ENCODE measurements around the gene NAV2. TPM values are rescaled to one million over a fixed set of nuclear protein-coding genes. Genes with fewer than 3 reads are reported as not detected.
"Not testable (repeated sequence)": the region's sequence is repeated elsewhere in the genome, so short reads cannot be mapped to it uniquely, and the experiment has no call there.

The NAV2 gene
- total RNA-seq, 2 experiments from 2014 or later = 0.23 to 0.71 TPM

- Mint-ChIP-seq H3K27ac (no peak overlapping the region), H3K27me3 (ENCODE audit: low read depth) (no peaks in the 10 kb centered on the region), H3K9me3 (ENCODE audit: insufficient read depth) (no peaks in the 10 kb centered on the region), H3K4me3 (no peak overlapping the region), H3K36me3 (ENCODE audit: low read depth) (no peaks in the 10 kb centered on the region), H3K4me1 (ENCODE audit: low read depth) (no peaks in the 10 kb centered on the region)
- ChIA-PET POLR2A (no interaction called here), CTCF (no interaction called here)
- DNase-seq = no peak
- no peak for ATAC-seq
Measured at GRCh38 chr11:19892387-19892786, 179.8 kb downstream of the NAV2 start.

GRCh38 chr11:19892876-19893275, 180.2 kb downstream of the NAV2 start:
- no peaks in the 10 kb centered on the region for H3K36me3 Mint-ChIP-seq (ENCODE audit: low read depth)
- H3K4me3 Mint-ChIP-seq = no peak overlapping the region
- H3K27me3 Mint-ChIP-seq (ENCODE audit: low read depth) = no peaks in the 10 kb centered on the region
- CTCF ChIA-PET = no interaction called here
- DNase-seq (no peak), ATAC-seq (no peak)
- no peaks in the 10 kb centered on the region for H3K9me3 Mint-ChIP-seq (ENCODE audit: insufficient read depth)
- no peak overlapping the region for H3K27ac Mint-ChIP-seq
- no peaks in the 10 kb centered on the region for H3K4me1 Mint-ChIP-seq (ENCODE audit: low read depth)
- POLR2A ChIA-PET = no interaction called here

DNA sequence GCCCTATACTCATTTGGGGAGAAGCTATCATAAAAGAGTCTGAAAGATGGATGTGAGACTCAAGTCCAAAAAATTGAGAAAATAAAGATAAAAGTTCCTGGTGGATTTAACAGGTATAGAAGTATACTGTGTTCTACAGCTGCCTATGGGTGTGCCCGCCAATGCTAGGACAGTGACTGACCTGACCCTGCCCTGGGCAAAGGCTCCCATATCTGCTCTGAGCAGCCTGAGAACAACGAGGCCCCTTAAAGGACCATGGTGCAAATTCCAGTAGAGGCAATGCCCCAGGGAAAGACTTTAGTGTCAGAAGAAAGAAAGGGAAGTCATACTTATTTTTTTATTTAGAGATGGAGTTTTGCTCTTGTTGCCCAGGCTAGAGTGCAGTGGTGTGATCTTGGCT, 181.8 kb downstream of the NAV2 start:
- Mint-ChIP-seq H3K4me1 (ENCODE audit: low read depth) (no peaks in the 10 kb centered on the region), H3K9me3 (ENCODE audit: insufficient read depth) (no peaks in the 10 kb centered on the region), H3K4me3 (no peak overlapping the region), H3K27me3 (ENCODE audit: low read depth) (no peaks in the 10 kb centered on the region), H3K27ac (no peak overlapping the region), H3K36me3 (ENCODE audit: low read depth) (no peaks in the 10 kb centered on the region)
- ATAC-seq = no peak
- DNase-seq = no peak
- POLR2A ChIA-PET = no interaction called here
- CTCF ChIA-PET = no interaction called here

DNA sequence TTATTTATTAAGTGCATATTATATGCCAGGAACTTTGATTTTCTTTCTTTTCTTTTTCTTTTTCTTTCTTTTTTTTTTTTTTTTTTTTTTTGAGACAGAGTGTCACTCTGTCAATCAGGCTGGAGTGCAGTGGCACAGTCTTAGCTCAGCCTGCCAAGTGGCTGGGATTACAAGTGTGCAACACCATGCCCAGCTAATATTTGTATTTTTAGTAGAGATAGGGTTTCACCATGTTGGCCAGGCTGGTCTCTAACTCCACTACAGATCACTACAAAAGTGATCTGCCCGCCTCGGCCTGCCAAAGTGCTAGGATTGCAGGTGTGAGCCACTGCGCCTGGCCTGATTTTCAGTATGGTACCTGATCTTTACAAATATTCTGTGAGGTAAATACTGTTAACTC, 182.4 kb downstream of the NAV2 start:
- H3K9me3 Mint-ChIP-seq (ENCODE audit: insufficient read depth); H3K36me3 Mint-ChIP-seq (ENCODE audit: low read depth); DNase-seq; H3K4me3 Mint-ChIP-seq; ATAC-seq; POLR2A ChIA-PET; H3K27me3 Mint-ChIP-seq (ENCODE audit: low read depth); CTCF ChIA-PET; H3K4me1 Mint-ChIP-seq (ENCODE audit: low read depth); H3K27ac Mint-ChIP-seq: not testable (repeated sequence)

- H3K4me1 Mint-ChIP-seq (ENCODE audit: low read depth) = no peaks in the 10 kb centered on the region
- H3K27me3 Mint-ChIP-seq (ENCODE audit: low read depth) = no peaks in the 10 kb centered on the region
- no peaks in the 10 kb centered on the region for H3K36me3 Mint-ChIP-seq (ENCODE audit: low read depth)
- no peak overlapping the region for H3K4me3 Mint-ChIP-seq
- H3K27ac Mint-ChIP-seq = no peak overlapping the region
- ChIA-PET POLR2A (no interaction called here), CTCF (no interaction called here)
- H3K9me3 Mint-ChIP-seq (ENCODE audit: insufficient read depth) = no peaks in the 10 kb centered on the region
- no peak for ATAC-seq
- no peak for DNase-seq
Measured at GRCh38 chr11:19895776-19896175, 183.1 kb downstream of the NAV2 start.

DNA sequence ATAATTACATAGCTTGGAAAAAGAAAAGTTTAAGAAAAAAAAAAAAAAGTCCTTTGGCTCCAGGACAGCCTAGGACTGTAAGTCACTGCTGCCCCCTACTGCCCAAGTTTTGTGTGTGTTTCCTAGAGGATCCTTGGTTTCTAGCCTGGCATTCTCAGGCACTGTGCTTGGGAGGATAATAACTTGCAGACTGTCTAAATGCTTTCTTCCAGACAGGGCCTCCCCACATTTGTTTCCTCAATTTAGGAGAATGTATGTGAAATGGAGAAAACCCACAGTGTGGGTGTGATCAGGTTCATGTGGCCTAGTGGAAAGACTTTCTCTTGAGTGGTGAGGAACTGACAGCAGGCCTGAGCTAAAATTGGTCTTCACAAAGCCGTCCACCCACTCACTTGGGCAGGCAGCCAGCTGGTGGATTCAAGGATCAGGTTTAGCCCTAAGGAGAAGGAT, 191.0 kb downstream of the NAV2 start:
- Mint-ChIP-seq H3K4me3 (no peak overlapping the region), H3K36me3 (ENCODE audit: low read depth) (no peaks in the 10 kb centered on the region), H3K27ac (no peak overlapping the region), H3K4me1 (ENCODE audit: low read depth) (no peaks in the 10 kb centered on the region), H3K27me3 (ENCODE audit: low read depth) (peaks cover 2% of the 10 kb centered on the region), H3K9me3 (ENCODE audit: insufficient read depth) (no peaks in the 10 kb centered on the region)
- DNase-seq (peak; percentile 57), ATAC-seq (no peak)
- ChIA-PET CTCF (interaction anchor here (0.6 to 2.2 kb wide), 3 partner anchors 340 to 381 kb away, joined by 3 to 15 read pairs (median 5); no protein-coding TSS in a partner anchor), POLR2A (no interaction called here)

GRCh38 chr11:19905280-19905853, 192.7 kb downstream of the NAV2 start:
- no peak for ATAC-seq
- ChIA-PET CTCF (no interaction called here), POLR2A (no interaction called here)
- Mint-ChIP-seq H3K4me3 (no peak overlapping the region), H3K4me1 (ENCODE audit: low read depth) (no peaks in the 10 kb centered on the region), H3K9me3 (ENCODE audit: insufficient read depth) (no peaks in the 10 kb centered on the region), H3K27me3 (ENCODE audit: low read depth) (peaks cover 4% of the 10 kb centered on the region), H3K36me3 (ENCODE audit: low read depth) (no peaks in the 10 kb centered on the region), H3K27ac (no peak overlapping the region)
- no peak for DNase-seq

DNA sequence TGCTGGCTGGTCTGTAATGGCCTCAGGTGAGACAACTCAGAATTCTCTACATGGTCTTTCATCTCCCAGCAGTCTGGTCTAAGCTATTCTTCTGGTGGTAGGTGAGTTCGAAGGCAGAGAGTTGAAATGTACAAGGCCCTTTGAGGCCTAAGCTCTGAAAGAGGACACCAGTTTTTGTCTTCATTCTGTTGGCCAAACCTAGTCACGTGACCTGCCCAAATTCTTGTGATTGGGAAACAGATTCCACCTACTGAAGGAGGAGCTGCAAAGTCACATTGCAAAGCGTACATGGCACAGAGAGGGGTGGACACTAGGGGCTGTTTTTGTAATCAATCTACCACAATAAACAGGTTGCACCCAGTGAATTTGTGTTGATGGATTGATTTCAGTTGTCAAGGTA, 193.5 kb downstream of the NAV2 start:
- H3K4me1 Mint-ChIP-seq (ENCODE audit: low read depth) = no peaks in the 10 kb centered on the region
- no peaks in the 10 kb centered on the region for H3K9me3 Mint-ChIP-seq (ENCODE audit: insufficient read depth)
- ATAC-seq = no peak
- DNase-seq = no peak
- CTCF ChIA-PET = no interaction called here
- no peak overlapping the region for H3K4me3 Mint-ChIP-seq
- POLR2A ChIA-PET = no interaction called here
- no peak overlapping the region for H3K27ac Mint-ChIP-seq
- H3K27me3 Mint-ChIP-seq (ENCODE audit: low read depth) = peaks cover 6% of the 10 kb centered on the region
- no peaks in the 10 kb centered on the region for H3K36me3 Mint-ChIP-seq (ENCODE audit: low read depth)

DNA sequence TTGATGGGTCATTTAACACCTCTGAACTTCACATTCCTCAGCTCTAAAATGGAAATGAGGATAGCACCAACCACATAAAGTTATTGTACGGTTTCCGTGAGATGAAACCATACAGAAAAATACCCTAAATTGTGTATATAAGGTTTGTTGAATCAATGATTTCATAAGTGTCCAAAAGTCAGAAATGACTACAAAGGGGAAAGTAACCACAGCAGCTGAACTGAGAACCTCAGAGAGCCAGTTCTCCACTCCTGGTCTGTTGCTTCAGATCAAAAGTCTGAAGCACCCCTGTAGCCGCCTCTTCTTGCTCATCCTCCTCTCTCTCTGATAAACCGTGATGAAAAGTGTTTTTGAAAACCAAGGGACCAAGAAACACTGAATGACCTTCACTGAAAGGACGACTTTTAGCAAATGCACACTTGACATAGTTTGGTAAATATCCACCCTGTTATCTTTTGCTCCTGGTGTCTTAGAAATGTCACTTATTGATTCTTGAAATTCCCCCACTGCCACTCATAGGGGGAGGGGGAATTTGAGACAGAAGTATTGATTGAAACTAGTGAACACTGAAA, 194.5 kb downstream of the NAV2 start:
- H3K4me1 Mint-ChIP-seq (ENCODE audit: low read depth) = no peaks in the 10 kb centered on the region
- peaks cover 6% of the 10 kb centered on the region for H3K27me3 Mint-ChIP-seq (ENCODE audit: low read depth)
- no peaks in the 10 kb centered on the region for H3K9me3 Mint-ChIP-seq (ENCODE audit: insufficient read depth)
- CTCF ChIA-PET = no interaction called here
- ATAC-seq = no peak
- H3K4me3 Mint-ChIP-seq = no peak overlapping the region
- DNase-seq = no peak
- POLR2A ChIA-PET = no interaction called here
- H3K27ac Mint-ChIP-seq = no peak overlapping the region
- H3K36me3 Mint-ChIP-seq (ENCODE audit: low read depth) = no peaks in the 10 kb centered on the region

- Mint-ChIP-seq H3K9me3 (ENCODE audit: insufficient read depth) (no peaks in the 10 kb centered on the region), H3K4me3 (no peak overlapping the region), H3K27me3 (ENCODE audit: low read depth) (peaks cover 6% of the 10 kb centered on the region), H3K27ac (no peak overlapping the region), H3K4me1 (ENCODE audit: low read depth) (no peaks in the 10 kb centered on the region), H3K36me3 (ENCODE audit: low read depth) (no peaks in the 10 kb centered on the region)
- CTCF ChIA-PET = no interaction called here
- POLR2A ChIA-PET = no interaction called here
- DNase-seq = no peak
- ATAC-seq = no peak
Measured at GRCh38 chr11:19907839-19908238, 195.2 kb downstream of the NAV2 start.

- ChIA-PET CTCF (no interaction called here), POLR2A (no interaction called here)
- no peaks in the 10 kb centered on the region for H3K4me1 Mint-ChIP-seq (ENCODE audit: low read depth)
- peaks cover 6% of the 10 kb centered on the region for H3K27me3 Mint-ChIP-seq (ENCODE audit: low read depth)
- H3K27ac Mint-ChIP-seq = no peak overlapping the region
- DNase-seq (no peak), ATAC-seq (no peak)
- H3K36me3 Mint-ChIP-seq (ENCODE audit: low read depth) = no peaks in the 10 kb centered on the region
- H3K4me3 Mint-ChIP-seq = no peak overlapping the region
- no peaks in the 10 kb centered on the region for H3K9me3 Mint-ChIP-seq (ENCODE audit: insufficient read depth)
Measured at GRCh38 chr11:19910931-19911330, 198.3 kb downstream of the NAV2 start.

DNA sequence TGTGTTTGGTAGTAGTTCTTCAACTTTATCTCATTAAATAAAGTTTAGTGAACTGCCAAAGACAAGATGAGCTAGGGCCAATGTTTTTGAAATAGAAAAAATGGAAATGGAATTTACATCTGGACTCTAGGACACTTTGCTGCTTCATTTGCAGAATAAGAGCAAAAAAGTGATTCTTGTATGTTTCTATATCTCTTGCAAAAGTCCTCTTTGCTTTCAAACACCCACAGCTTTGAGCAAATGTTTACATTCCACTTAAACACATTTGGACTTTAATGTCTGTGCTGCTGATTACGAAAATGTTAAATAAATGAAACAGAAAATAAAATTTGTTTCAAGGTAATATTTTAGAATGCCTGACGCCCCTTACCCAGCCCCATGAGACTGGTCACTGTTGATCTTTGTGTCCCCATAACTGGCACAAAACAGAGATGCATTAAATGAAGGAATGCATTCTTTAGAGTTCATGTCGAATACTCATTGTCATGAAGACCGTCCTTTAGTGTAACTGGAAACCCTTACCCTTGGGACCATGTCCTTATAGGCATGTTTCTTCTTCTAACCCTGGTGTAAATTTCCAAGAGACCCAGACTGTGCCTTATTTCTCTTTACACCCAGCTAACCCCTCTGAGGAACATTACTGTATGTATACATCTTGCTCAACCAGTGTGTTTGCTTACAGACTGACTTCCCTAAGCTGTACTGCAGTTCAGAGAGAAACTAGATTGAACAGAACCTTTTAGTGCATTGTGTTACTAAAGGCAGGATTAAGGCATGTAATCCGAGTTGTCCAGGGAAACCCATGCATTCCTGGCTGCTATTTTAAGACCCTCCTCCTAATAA, 199.7 kb downstream of the NAV2 start:
- Mint-ChIP-seq H3K4me3 (no peak overlapping the region), H3K27ac (no peak overlapping the region), H3K9me3 (ENCODE audit: insufficient read depth) (no peaks in the 10 kb centered on the region), H3K36me3 (ENCODE audit: low read depth) (no peaks in the 10 kb centered on the region), H3K4me1 (ENCODE audit: low read depth) (no peaks in the 10 kb centered on the region), H3K27me3 (ENCODE audit: low read depth) (peaks cover 6% of the 10 kb centered on the region)
- DNase-seq (no peak), ATAC-seq (no peak)
- ChIA-PET POLR2A (no interaction called here), CTCF (no interaction called here)
